WERI-Rb-1 (cell line): ENCODE data around the gene GAA.

Experiments
- DNase-seq: peaks from one replicate; pipeline ENCODE4 v3.0.0-alpha.2; 2020
- H3K27ac ChIP-seq: fragments of 250-450 bp; sonication (Bioruptor Pico); 2 replicates; pipeline ENCODE4 v1.5.1; 2020; ENCODE audit warnings: mild to moderate bottlenecking, moderate library complexity
- H3K27me3 ChIP-seq: fragments of 250-450 bp; sonication (Bioruptor Pico); 2 replicates; pipeline ENCODE4 v1.5.1; 2021; ENCODE audit warnings: mild to moderate bottlenecking, low read depth, moderate library complexity; ENCODE audit not compliant: insufficient read depth, severe bottlenecking
- H3K36me3 ChIP-seq: fragments of 250-450 bp; sonication (Bioruptor Pico); 2 replicates; pipeline ENCODE4 v1.5.1; 2020; ENCODE audit warnings: mild to moderate bottlenecking, moderate library complexity
- H3K4me3 ChIP-seq: 2 replicates; pipeline ENCODE4 v1.5.1; 2011; ENCODE audit warnings: low read depth, mild to moderate bottlenecking, control low read depth, low read length
- H3K9me3 ChIP-seq: fragments of 250-450 bp; sonication (Bioruptor Pico); 2 replicates; pipeline ENCODE4 v1.5.1; 2021; ENCODE audit warnings: mild to moderate bottlenecking, moderate library complexity; ENCODE audit not compliant: severe bottlenecking
- CTCF ChIP-seq: IDR thresholded peaks from 2 replicates; pipeline ENCODE4 v1.5.1; 2011; ENCODE audit warnings: low read depth, mild to moderate bottlenecking, control low read depth, inconsistent platforms, low read length

GAA gene

GRCh38 chr17:80132906-80133625 lies 31.7 kb downstream of the GAA start:
- Histone ChIP-seq H3K27me3 (no peaks in the 10 kb centered on the region), H3K4me3 (no peak overlapping the region), H3K27ac (no peak overlapping the region), H3K36me3 (peaks cover 54% of the 10 kb centered on the region), H3K9me3 (no peaks in the 10 kb centered on the region)
- TF ChIP-seq CTCF: no peak
- DNase-seq: no peak

- Histone ChIP-seq H3K4me3 (no peak overlapping the region), H3K9me3 (no peaks in the 10 kb centered on the region), H3K27ac (no peak overlapping the region), H3K36me3 (peaks cover 60% of the 10 kb centered on the region), H3K27me3 (no peaks in the 10 kb centered on the region)
- no peak for TF ChIP-seq CTCF
- no peak for DNase-seq
Measured at GRCh38 chr17:80133626-80133970, 32.2 kb downstream of the GAA start.

GRCh38 chr17:80137131-80137530 lies 35.8 kb downstream of the GAA start:
- no peak for DNase-seq
- Histone ChIP-seq H3K4me3 (no peak overlapping the region), H3K27me3 (no peaks in the 10 kb centered on the region), H3K36me3 (peaks cover 95% of the 10 kb centered on the region), H3K9me3 (no peaks in the 10 kb centered on the region), H3K27ac (no peak overlapping the region)
- TF ChIP-seq CTCF: no peak

GRCh38 chr17:80138856-80139426 lies 37.6 kb downstream of the GAA start:
- Histone ChIP-seq H3K27me3 (no peaks in the 10 kb centered on the region), H3K4me3 (no peak overlapping the region), H3K36me3 (peaks cover 100% of the 10 kb centered on the region), H3K9me3 (no peaks in the 10 kb centered on the region), H3K27ac (no peak overlapping the region)
- DNase-seq: no peak
- no peak for TF ChIP-seq CTCF

- Histone ChIP-seq H3K36me3 (peaks cover 91% of the 10 kb centered on the region), H3K27me3 (no peaks in the 10 kb centered on the region), H3K4me3 (no peak overlapping the region), H3K9me3 (no peaks in the 10 kb centered on the region), H3K27ac (no peak overlapping the region)
- DNase-seq: no peak
- TF ChIP-seq CTCF: no peak
Measured at GRCh38 chr17:80141463-80142165, 40.2 kb downstream of the GAA start.
